Measurements from ENCODE around the gene OPA1. TPM values are rescaled to one million over a fixed set of nuclear protein-coding genes. Genes with fewer than 3 reads are reported as not detected.

The OPA1 gene
- total and polyA plus RNA-seq, 2 of the 4 experiments (the other 2 are of a cell fraction), result 17.8 to 73.7 TPM

DNA sequence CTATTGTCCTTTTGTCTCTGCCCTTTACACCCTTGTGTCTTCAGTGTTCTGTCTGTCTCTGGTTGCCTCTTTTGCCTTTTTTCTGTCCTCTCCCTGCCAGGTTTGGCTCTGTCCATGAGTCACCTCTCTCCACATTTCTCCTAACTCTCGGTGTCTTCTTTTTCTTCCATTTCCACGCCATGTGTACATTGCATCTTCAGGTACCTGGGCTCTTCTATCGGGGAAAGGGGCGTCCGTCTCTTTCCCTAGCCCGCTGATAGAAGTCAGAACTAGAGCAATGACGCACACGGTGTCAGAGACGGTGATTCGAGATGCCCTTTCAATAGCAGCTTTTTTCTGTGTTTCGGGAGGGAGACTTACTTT is 641 bp downstream of the OPA1 start:
- Histone ChIP-seq H3K4ac (ENCODE audit: low read depth, low read length) (peak overlapping the region; percentile 35), H2AK5ac (ENCODE audit: low read depth, low read length) (peak overlapping the region; percentile 73), H4K91ac (ENCODE audit: insufficient read depth, low read depth, low read length) (peak overlapping the region; percentile 51), H3K23ac (ENCODE audit: low read depth, low read length) (peak overlapping the region; percentile 88), H2BK5ac (ENCODE audit: low read depth, low read length, poor library complexity, severe bottlenecking) (peak overlapping the region; percentile 42), H3K9me1 (ENCODE audit: insufficient read depth, low read length) (0 out of 2 replicates have a peak, but pooled peaks cover 3% of the 10 kb centered on the region), H3K56ac (ENCODE audit: extremely low read depth, insufficient read depth, low read length) (peak overlapping the region; percentile 70; the same call in 1 of the 2 replicates), H3K4me1 (ENCODE audit: control insufficient read depth, insufficient read depth, low read length) (no peaks in the 10 kb centered on the region), H2BK120ac (ENCODE audit: low read depth, low read length) (no peak overlapping the region), H3K14ac (replicated peaks; ENCODE audit: low read depth, low read length) (peak overlapping the region; percentile 49), H4K20me1 (ENCODE audit: insufficient read depth, low read length) (no peaks in the 10 kb centered on the region; the same call in 1 of the 2 replicates), H2BK20ac (ENCODE audit: low read depth, low read length) (no peak overlapping the region), H4K5ac (ENCODE audit: low read depth, low read length) (peak overlapping the region; percentile 24), H3K9ac (ENCODE audit: low read depth, low read length) (peak overlapping the region; percentile 92), H3K36me3 (ENCODE audit: control insufficient read depth, insufficient read depth, low read length) (no peaks in the 10 kb centered on the region; the same call in 1 of the 2 replicates), H2AFZ (replicated peaks; ENCODE audit: low read length, poor library complexity) (peak overlapping the region; percentile 91), H3K27me3 (ENCODE audit: control insufficient read depth, insufficient read depth, low read length) (no peaks in the 10 kb centered on the region), H3K4me2 (ENCODE audit: low read depth, low read length) (peak overlapping the region; percentile 91), H3K27ac (ENCODE audit: insufficient read depth, low read length) (peak overlapping the region; percentile 59), H4K8ac (ENCODE audit: low read depth in 2 of 2, low read length in 2 of 2) (peak overlapping the region; percentile 48 to 80), H2BK15ac (ENCODE audit: low read depth, low read length) (no peak overlapping the region), H3K18ac (ENCODE audit: low read depth, low read length) (no peak overlapping the region), H3K79me1 (ENCODE audit: low read depth in 1 of 2, low read length in 2 of 2) (peaks cover 6 to 18% of the 10 kb centered on the region in 2 experiments; a peak in 3 of 4 replicates), H2AK9ac (replicated peaks; ENCODE audit: low read depth, low read length, poor library complexity) (peak overlapping the region; percentile 1), H3K4me3 (ENCODE audit: insufficient read depth, low read depth, low read length) (peak overlapping the region; percentile 76), H3K9me3 (ENCODE audit: control insufficient read depth, insufficient read depth, low read length) (no peaks in the 10 kb centered on the region)
- ChIA-PET POLR2A (ENCODE audit: unreplicated experiment) (no interaction called here), CTCF (interaction anchor here (0.6 kb wide), 1 partner anchor 1933 kb away, joined by 3 read pairs; no protein-coding TSS in a partner anchor)
- WGBS, 2 experiments (ENCODE audit: extremely low coverage in 2 of 2, insufficient read length in 1 of 2), result 0% methylated on average over 2 of the region's 11 CpGs; no CpG with 5 or more reads in 1 of the 2 experiments
- intact Hi-C loops (cut with micrococcal nuclease), result no loop called here
- peak; percentile 2; the same call in 1 of the 2 replicates for ATAC-seq (ENCODE audit: low read depth)
- no peak for TF ChIP-seq RFX5 (IDR thresholded peaks at IDR 0.05; ENCODE audit: low read depth, low read length)
- TF ChIP-seq MXI1 (IDR thresholded peaks at IDR 0.05; ENCODE audit: borderline replicate concordance, low read depth, low read length), result peak; percentile 33; the same call in 1 of the 2 replicates
- in situ Hi-C loops (cut with MboI; ENCODE audit: low sequenced_read_pairs), result no loop called here
- BruUV-seq (replicated peaks), result no TSS peak
- dilution Hi-C loops (cut with HindIII; ENCODE audit: low sequenced_read_pairs, unreplicated experiment), result no loop called here
- peak; percentile 36 for DNase-seq
